H9 (cell line): Measurements from ENCODE around the gene SLC9A1. TPM values are rescaled to one million over a fixed set of nuclear protein-coding genes. Genes with fewer than 3 reads are reported as not detected.

ENCODE experiments used
- DNase-seq: peaks from one replicate; pipeline ENCODE4 v3.0.0-alpha.2; 2017
- H2AFZ ChIP-seq: one replicate; pipeline ENCODE4 v1.6.1; 2013; ENCODE audit warnings: mild to moderate bottlenecking, low read length, control low read depth, moderate library complexity
- H2AK5ac ChIP-seq: 2 replicates; pipeline ENCODE4 v1.6.1; 2013; ENCODE audit warnings: low read length, control low read depth, mixed read lengths; ENCODE audit not compliant: insufficient read length
- H2BK120ac ChIP-seq: one replicate; pipeline ENCODE4 v1.6.1; 2013; ENCODE audit warnings: low read depth, mild to moderate bottlenecking, low read length, control low read depth, inconsistent platforms; ENCODE audit not compliant: poor library complexity, severe bottlenecking
- H2BK12ac ChIP-seq: 2 replicates; pipeline ENCODE4 v1.6.1; 2013; ENCODE audit warnings: low read length, control low read depth, mixed read lengths, low read depth; ENCODE audit not compliant: insufficient read length
- H2BK15ac ChIP-seq: 2 replicates; pipeline ENCODE4 v1.6.1; 2013; ENCODE audit warnings: low read depth, low read length, control low read depth
- H2BK20ac ChIP-seq: one replicate; pipeline ENCODE4 v1.6.1; 2013; ENCODE audit warnings: low read depth, mild to moderate bottlenecking, low read length, control low read depth, inconsistent platforms; ENCODE audit not compliant: poor library complexity, severe bottlenecking
- H2BK5ac ChIP-seq: 2 replicates; pipeline ENCODE4 v1.6.1; 2013; ENCODE audit warnings: low read length, control low read depth, mixed read lengths; ENCODE audit not compliant: insufficient read length
- H3K14ac ChIP-seq: 2 replicates; pipeline ENCODE4 v1.6.1; 2013; ENCODE audit warnings: low read length, control low read depth; ENCODE audit not compliant: insufficient read depth
- H3K18ac ChIP-seq: 2 replicates; pipeline ENCODE4 v1.6.1; 2013; ENCODE audit warnings: low read depth, mild to moderate bottlenecking, mixed read lengths, low read length, control low read depth; ENCODE audit not compliant: insufficient read length
- H3K23ac ChIP-seq: 2 replicates; pipeline ENCODE4 v1.6.1; 2013; ENCODE audit warnings: low read length, control low read depth, mixed read lengths, low read depth; ENCODE audit not compliant: insufficient read length
- H3K23me2 ChIP-seq: 2 replicates; pipeline ENCODE4 v1.6.1; 2013; ENCODE audit warnings: low read depth, mild to moderate bottlenecking, mixed read lengths, low read length, control low read depth; ENCODE audit not compliant: insufficient read length, poor library complexity, severe bottlenecking
- H3K27ac ChIP-seq: 2 replicates; pipeline ENCODE4 v1.5.1; 2013; ENCODE audit warnings: low read length, control low read depth, mixed read lengths, low read depth; ENCODE audit not compliant: insufficient read length
- H3K27me3 ChIP-seq: 2 replicates; pipeline ENCODE4 v1.6.1; 2013; ENCODE audit warnings: low read length, control low read depth, inconsistent platforms; ENCODE audit not compliant: insufficient read depth
- H3K4ac ChIP-seq: 2 replicates; pipeline ENCODE4 v1.6.1; 2013; ENCODE audit warnings: low read depth, mild to moderate bottlenecking, control low read depth, inconsistent platforms, low read length, moderate library complexity
- H3K4me1 ChIP-seq: 2 replicates; pipeline ENCODE4 v1.6.1; 2013; ENCODE audit warnings: low read length, control low read depth, inconsistent platforms; ENCODE audit not compliant: insufficient read depth
- H3K4me2 ChIP-seq: 2 replicates; pipeline ENCODE4 v1.6.1; 2013; ENCODE audit warnings: low read length, control low read depth, mixed read lengths; ENCODE audit not compliant: insufficient read length, insufficient read depth
- H3K56ac ChIP-seq: 2 replicates; pipeline ENCODE4 v1.6.1; 2013; ENCODE audit warnings: low read depth, mild to moderate bottlenecking, mixed read lengths, low read length, control low read depth; ENCODE audit not compliant: insufficient read length
- H3K79me1 ChIP-seq: 2 replicates; pipeline ENCODE4 v1.6.1; 2013; ENCODE audit warnings: low read depth, mild to moderate bottlenecking, moderate library complexity, low read length, control low read depth, inconsistent platforms; ENCODE audit not compliant: insufficient read depth, poor library complexity, severe bottlenecking
- H3K79me2 ChIP-seq: 2 replicates; pipeline ENCODE4 v1.6.1; 2013; ENCODE audit warnings: low read length, control low read depth, inconsistent platforms; ENCODE audit not compliant: insufficient read depth
- H3K9ac ChIP-seq: 2 replicates; pipeline ENCODE4 v1.6.1; 2013; ENCODE audit warnings: low read length, control low read depth, mixed read lengths; ENCODE audit not compliant: insufficient read length; ENCODE audit errors: extremely low read depth
- H3K9me3 ChIP-seq: one replicate; pipeline ENCODE4 v1.6.1; 2013; ENCODE audit warnings: low read depth, low read length, inconsistent platforms; ENCODE audit not compliant: control insufficient read depth
- H3T11ph ChIP-seq: one replicate; pipeline ENCODE4 v1.6.1; 2013; ENCODE audit warnings: mild to moderate bottlenecking, low read length, control low read depth, inconsistent platforms
- H4K20me1 ChIP-seq: one replicate; pipeline ENCODE4 v1.6.1; 2013; ENCODE audit not compliant: control insufficient read depth, insufficient read length, insufficient read depth
- H4K5ac ChIP-seq: 2 replicates; pipeline ENCODE4 v1.6.1; 2013; ENCODE audit warnings: low read depth, mild to moderate bottlenecking, mixed read lengths, low read length, control low read depth; ENCODE audit not compliant: insufficient read length
- H4K8ac ChIP-seq: replicated peaks from 2 replicates; pipeline ENCODE4 v1.6.1; 2013; ENCODE audit warnings: low read length, control low read depth, mixed read lengths, low read depth; ENCODE audit not compliant: insufficient read length
- H4K91ac ChIP-seq: 2 replicates; pipeline ENCODE4 v1.6.1; 2013; ENCODE audit warnings: low read depth, mild to moderate bottlenecking, moderate library complexity, mixed read lengths, low read length, control low read depth; ENCODE audit not compliant: insufficient read length
- H3K27ac Mint-ChIP-seq, 3 experiments: 2 replicates in 2 of 3; 3 replicates in 1 of 3; pipeline ENCODE4 v1.8.0; 2020 to 2021; ENCODE audit warnings: mixed read lengths in 3 of 3, mild to moderate bottlenecking in 1 of 3, moderate library complexity in 1 of 3
- H3K27me3 Mint-ChIP-seq: 2 replicates; pipeline ENCODE4 v1.8.0; 2021; ENCODE audit warnings: low read depth, mild to moderate bottlenecking, moderate library complexity, mixed read lengths
- H3K36me3 Mint-ChIP-seq, 3 experiments: 2 replicates in 2 of 3; 3 replicates in 1 of 3; pipeline ENCODE4 v1.8.0; 2020 to 2021; ENCODE audit warnings: low read depth in 3 of 3, mixed read lengths in 3 of 3; ENCODE audit not compliant: insufficient read depth in 1 of 3
- H3K4me1 Mint-ChIP-seq, 2 experiments: 2 replicates each; pipeline ENCODE4 v1.8.0; 2020; ENCODE audit warnings: mixed read lengths in 2 of 2
- H3K4me3 Mint-ChIP-seq, 2 experiments: 2 replicates in 1 of 2; 3 replicates in 1 of 2; pipeline ENCODE4 v1.8.0; 2020 to 2021; ENCODE audit warnings: mild to moderate bottlenecking in 2 of 2, mixed read lengths in 2 of 2, moderate library complexity in 1 of 2
- H3K9me3 Mint-ChIP-seq, 2 experiments: 2 replicates in 1 of 2; 3 replicates in 1 of 2; pipeline ENCODE4 v1.8.0; 2020; ENCODE audit warnings: mild to moderate bottlenecking in 2 of 2, mixed read lengths in 2 of 2, moderate library complexity in 1 of 2
- CTCF ChIP-seq: fragments of 200-600 bp; sonication (generic); conservative IDR thresholded peaks from 3 replicates; pipeline ENCODE4 v1.8.0; 2021; ENCODE audit warnings: antibody characterized with exemption, mild to moderate bottlenecking
- WGBS: extraction: QIAGEN DNeasy Blood & Tissue Kit; methylation state at CpG from one replicate; pipeline ENCODE4 v1.1.7; 2013; ENCODE audit warnings: missing lambda C conversion rate, low lambda C conversion rate, mixed read lengths; ENCODE audit not compliant: insufficient read length; ENCODE audit errors: extremely low coverage; 5-methylcytosine and 5-hydroxymethylcytosine counted together
- total RNA-seq: library from RNA; stranded (reverse); gene quantifications from 2 replicates; pipeline ENCODE4 v1.2.1, GENCODE V29; 2021

Gene SLC9A1
- total RNA-seq, 1 experiment from 2014 or later = 20.8 TPM

GRCh38 chr1:27138368-27138767 is 16.6 kb downstream of the SLC9A1 start:
- peaks cover 49 to 55% of the 10 kb centered on the region in 2 experiments for H3K4me1 Mint-ChIP-seq
- Histone ChIP-seq H3K4me2 (no peak overlapping the region), H3K14ac (no peak overlapping the region; the same call in 1 of the 2 replicates), H2BK120ac (no peak overlapping the region), H3K4ac (no peak overlapping the region), H3K9me3 (no peaks in the 10 kb centered on the region), H3K23me2 (no peaks in the 10 kb centered on the region), H4K8ac (no peak overlapping the region), H3T11ph (no peak overlapping the region), H2AFZ (no peak overlapping the region), H2BK5ac (no peak overlapping the region), H2BK15ac (no peak overlapping the region), H3K56ac (no peak overlapping the region), H3K9ac (no peak overlapping the region), H4K91ac (no peak overlapping the region), H4K20me1 (no peaks in the 10 kb centered on the region), H3K4me1 (peaks cover 17% of the 10 kb centered on the region), H3K79me1 (no peaks in the 10 kb centered on the region), H3K23ac (no peak overlapping the region), H2BK20ac (no peak overlapping the region), H3K79me2 (no peaks in the 10 kb centered on the region), H2AK5ac (no peak overlapping the region), H4K5ac (no peak overlapping the region), H2BK12ac (no peak overlapping the region), H3K27ac (no peak overlapping the region), H3K18ac (no peak overlapping the region), H3K27me3 (no peaks in the 10 kb centered on the region)
- no peak for TF ChIP-seq CTCF
- no peak for DNase-seq
- WGBS = no CpG with 5 or more reads among the region's 10 CpGs
- H3K9me3 Mint-ChIP-seq = no peaks in the 10 kb centered on the region
- H3K4me3 Mint-ChIP-seq = no peak overlapping the region; a peak in 1 of 5 replicates
- peaks cover 0 to 8% (median 0%) of the 10 kb centered on the region in 3 experiments; a peak in 2 of 7 replicates for H3K36me3 Mint-ChIP-seq
- H3K27ac Mint-ChIP-seq = peak overlapping the region in 2 of 3 experiments; percentile 34 to 51; a peak in 2 of 7 replicates
- no peaks in the 10 kb centered on the region; the same call in none of the 2 replicates for H3K27me3 Mint-ChIP-seq
